SK-N-SH treated with all-trans-retinoic acid at 6 μM for 48 hours (cell line): ENCODE data around the gene TCTN1.

Experiments used
- ATAC-seq: fragments of 200-7000 bp; cut with Tn5 transposase; 3 replicates; pipeline ENCODE4 v1.9.1; 2020; ENCODE audit warnings: mild to moderate bottlenecking, moderate library complexity
- CREB5 ChIP-seq: fragments of 250-450 bp; sonication (Bioruptor Pico); IDR thresholded peaks from 2 replicates; pipeline ENCODE4 v1.5.1; 2020; ENCODE audit warnings: low read depth, mild to moderate bottlenecking, moderate library complexity
- CSDC2 ChIP-seq: fragments of 250-450 bp; sonication (Bioruptor Pico); IDR thresholded peaks from 2 replicates; pipeline ENCODE4 v1.5.0; 2020; ENCODE audit warnings: mild to moderate bottlenecking, moderate library complexity
- GLIS3 ChIP-seq: fragments of 250-450 bp; sonication (Bioruptor Pico); IDR thresholded peaks from 2 replicates; pipeline ENCODE4 v1.5.0; 2020; ENCODE audit warnings: mild to moderate bottlenecking, moderate library complexity
- PPARA ChIP-seq: fragments of 250-450 bp; sonication (Bioruptor Pico); IDR thresholded peaks from 2 replicates; pipeline ENCODE4 v1.5.0; 2020; ENCODE audit warnings: mild to moderate bottlenecking, borderline replicate concordance
- RARB ChIP-seq: fragments of 250-450 bp; sonication (Bioruptor Pico); IDR thresholded peaks from 2 replicates; pipeline ENCODE4 v1.8.0; 2021; ENCODE audit warnings: mild to moderate bottlenecking, moderate library complexity
- TSHZ2 ChIP-seq: fragments of 250-450 bp; sonication (Bioruptor Pico); IDR thresholded peaks from 2 replicates; pipeline ENCODE4 v1.5.0; 2020; ENCODE audit warnings: mild to moderate bottlenecking, moderate library complexity
- ZFP3 ChIP-seq: fragments of 250-450 bp; sonication (Bioruptor Pico); IDR thresholded peaks from 2 replicates; pipeline ENCODE4 v1.5.0; 2020; ENCODE audit warnings: mild to moderate bottlenecking, moderate library complexity
- ZNF565 ChIP-seq: fragments of 450-650 bp; formaldehyde crosslinking; conservative IDR thresholded peaks from 2 replicates; pipeline ENCODE4 v1.5.0; 2020; ENCODE audit warnings: low read depth, mild to moderate bottlenecking, moderate library complexity
- ZNF70 ChIP-seq: fragments of 450-650 bp; formaldehyde crosslinking; IDR thresholded peaks from 2 replicates; pipeline ENCODE4 v1.5.0; 2020; ENCODE audit warnings: mild to moderate bottlenecking, moderate library complexity

Gene TCTN1

GRCh38 chr12:110696283-110696682, 82.4 kb downstream of the TCTN1 start (continued):
- TF ChIP-seq CREB5 (CRISPR knock-in tag), result no peak
- no peak for TF ChIP-seq ZNF565 (CRISPR knock-in tag)
- TF ChIP-seq TSHZ2 (CRISPR knock-in tag), result no peak
- no peak for TF ChIP-seq ZNF70
- TF ChIP-seq RARB, result no peak
- no peak for TF ChIP-seq ZFP3 (CRISPR knock-in tag)
- TF ChIP-seq GLIS3, result no peak

GRCh38 chr12:110697236-110697635, 83.3 kb downstream of the TCTN1 start:
- TF ChIP-seq PPARA, result no peak
- ATAC-seq, result no peak

- peak; percentile 94 for ATAC-seq
Observed at GRCh38 chr12:110698171-110698902, 84.4 kb downstream of the TCTN1 start.

More at GRCh38 chr12:110698171-110698902, 84.4 kb downstream of the TCTN1 start:
- TF ChIP-seq CSDC2 (no peak), ZFP3 (CRISPR knock-in tag) (no peak)
